ENCODE measurements around the gene TMEM168. TPM values are rescaled to one million over a fixed set of nuclear protein-coding genes. Genes with fewer than 3 reads are reported as not detected.

TMEM168 gene
- total and polyA plus RNA-seq, 4 experiments from 2014 or later: 3.7 to 31.9 (median 15.9) TPM

GRCh38 chr7:112763996-112764395 is 26.2 kb downstream of the TMEM168 start:
- H3K27ac ChIP-seq (ENCODE audit: low read depth, low read length): no peak overlapping the region
- no peak for DNase-seq
- H3K4me3 Mint-ChIP-seq: peak overlapping the region in 1 of 8 donors; percentile 13
- peaks cover 24% of the 10 kb centered on the region for H3K4me1 ChIP-seq (ENCODE audit: insufficient read depth, low read length)
- peaks cover 3 to 9% of the 10 kb centered on the region in 2 donors for H3K36me3 Mint-ChIP-seq
- no peak overlapping the region for H3K4me3 ChIP-seq (ENCODE audit: low read length in 2 of 2)
- peaks cover 11 to 22% (median 15%) of the 10 kb centered on the region in 4 donors for H3K4me1 Mint-ChIP-seq
- no peaks in the 10 kb centered on the region for H3K9me3 Mint-ChIP-seq
- no peaks in the 10 kb centered on the region for H3K27me3 ChIP-seq (ENCODE audit: insufficient read depth, low read length)
- H3K9me3 ChIP-seq (ENCODE audit: control insufficient read depth in 1 of 2, low read length in 2 of 2): no peaks in the 10 kb centered on the region
- intact Hi-C loops (cut with micrococcal nuclease): no loop called here
- H3K27me3 Mint-ChIP-seq: no peaks in the 10 kb centered on the region
- CTCF ChIA-PET (ENCODE audit: partially characterized antibody): no interaction called here
- POLR2A ChIA-PET (ENCODE audit: partially characterized antibody): interaction anchor here (0.6 kb wide), 1 partner anchor 30 kb away, joined by 3 read pairs; no protein-coding TSS in a partner anchor
- no peaks in the 10 kb centered on the region for H3K36me3 ChIP-seq (ENCODE audit: insufficient read depth, low read length)
- H3K27ac Mint-ChIP-seq: peak overlapping the region in 2 of 7 donors; percentile 32 to 61

DNA sequence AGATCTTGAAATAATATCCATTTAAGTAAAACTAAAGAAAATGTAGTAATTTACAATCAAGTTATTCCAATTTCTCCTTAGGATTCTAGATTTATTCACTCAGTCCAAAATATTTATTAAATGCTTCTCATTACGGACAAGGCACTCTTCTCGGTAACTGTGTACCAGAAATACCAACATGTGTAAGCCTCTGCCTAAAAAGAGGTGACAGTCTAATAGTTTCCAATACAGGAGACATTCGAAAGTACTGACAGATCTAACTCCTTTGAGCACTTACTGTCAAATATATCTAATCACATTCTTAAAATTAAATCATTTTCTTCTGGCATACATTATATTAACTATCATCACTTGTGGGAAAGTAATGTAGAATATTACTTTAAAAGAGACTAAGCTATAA is 26.9 kb downstream of the TMEM168 start:
- CTCF ChIA-PET (ENCODE audit: partially characterized antibody): no interaction called here
- peaks cover 1 to 9% of the 10 kb centered on the region in 2 donors for H3K36me3 Mint-ChIP-seq
- H3K4me1 Mint-ChIP-seq: peaks cover 11 to 22% (median 15%) of the 10 kb centered on the region in 4 donors
- DNase-seq: no peak
- POLR2A ChIA-PET (ENCODE audit: partially characterized antibody): no interaction called here
- H3K4me3 ChIP-seq (ENCODE audit: low read length in 2 of 2): no peak overlapping the region
- H3K27me3 Mint-ChIP-seq: no peaks in the 10 kb centered on the region
- no peaks in the 10 kb centered on the region for H3K27me3 ChIP-seq (ENCODE audit: insufficient read depth, low read length)
- H3K4me1 ChIP-seq (ENCODE audit: insufficient read depth, low read length): peaks cover 24% of the 10 kb centered on the region
- intact Hi-C loops (cut with micrococcal nuclease): no loop called here
- no peaks in the 10 kb centered on the region for H3K9me3 ChIP-seq (ENCODE audit: control insufficient read depth in 1 of 2, low read length in 2 of 2)
- no peaks in the 10 kb centered on the region for H3K36me3 ChIP-seq (ENCODE audit: insufficient read depth, low read length)
- no peaks in the 10 kb centered on the region for H3K9me3 Mint-ChIP-seq
- H3K4me3 Mint-ChIP-seq: no peak overlapping the region
- H3K27ac Mint-ChIP-seq: no peak overlapping the region
- H3K27ac ChIP-seq (ENCODE audit: low read depth, low read length): no peak overlapping the region

DNA sequence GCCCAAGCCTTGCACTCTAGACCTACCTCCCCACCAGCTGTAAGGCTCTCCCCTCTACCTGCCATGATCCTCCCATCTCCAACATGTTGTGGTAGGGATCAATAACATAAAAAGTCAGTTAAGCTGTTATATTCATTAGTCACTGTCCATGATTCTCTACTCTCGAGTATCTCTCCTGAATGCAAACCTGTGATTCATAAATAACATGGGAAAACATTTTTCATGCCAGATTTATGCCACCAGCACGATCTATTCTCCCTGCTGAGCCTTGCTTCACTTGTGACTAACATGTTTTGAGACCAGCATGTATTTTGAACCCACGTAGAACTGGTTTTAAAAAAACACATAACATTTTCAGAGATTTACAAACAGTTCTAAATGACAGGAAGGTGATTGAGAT is 30.3 kb downstream of the TMEM168 start:
- Mint-ChIP-seq H3K27ac (no peak overlapping the region), H3K9me3 (no peaks in the 10 kb centered on the region), H3K36me3 (peaks cover 1 to 3% of the 10 kb centered on the region in 2 donors), H3K27me3 (no peaks in the 10 kb centered on the region), H3K4me1 (peaks cover 2 to 14% (median 8%) of the 10 kb centered on the region in 4 donors), H3K4me3 (no peak overlapping the region)
- Histone ChIP-seq H3K36me3 (ENCODE audit: insufficient read depth, low read length) (no peaks in the 10 kb centered on the region), H3K9me3 (ENCODE audit: control insufficient read depth in 1 of 2, low read length in 2 of 2) (no peaks in the 10 kb centered on the region), H3K27ac (ENCODE audit: low read depth, low read length) (no peak overlapping the region), H3K4me3 (ENCODE audit: low read length in 2 of 2) (no peak overlapping the region), H3K4me1 (ENCODE audit: insufficient read depth, low read length) (peaks cover 9% of the 10 kb centered on the region), H3K27me3 (ENCODE audit: insufficient read depth, low read length) (no peaks in the 10 kb centered on the region)
- POLR2A ChIA-PET (ENCODE audit: partially characterized antibody): no interaction called here
- CTCF ChIA-PET (ENCODE audit: partially characterized antibody): interaction anchor here (1.2 to 1.8 kb wide), 2 partner anchors 10 kb away, joined by 3 to 5 read pairs; no protein-coding TSS in a partner anchor
- intact Hi-C loops (cut with micrococcal nuclease): no loop called here
- no peak for DNase-seq

- H3K4me3 Mint-ChIP-seq: no peak overlapping the region
- no peak overlapping the region for H3K27ac Mint-ChIP-seq
- Histone ChIP-seq H3K4me3 (ENCODE audit: low read length in 2 of 2) (no peak overlapping the region), H3K27me3 (ENCODE audit: insufficient read depth, low read length) (no peaks in the 10 kb centered on the region), H3K27ac (ENCODE audit: low read depth, low read length) (no peak overlapping the region), H3K4me1 (ENCODE audit: insufficient read depth, low read length) (no peaks in the 10 kb centered on the region), H3K9me3 (ENCODE audit: control insufficient read depth in 1 of 2, low read length in 2 of 2) (no peaks in the 10 kb centered on the region), H3K36me3 (ENCODE audit: insufficient read depth, low read length) (no peaks in the 10 kb centered on the region)
- H3K36me3 Mint-ChIP-seq: peaks cover 1 to 3% of the 10 kb centered on the region in 2 donors
- ChIA-PET CTCF (ENCODE audit: partially characterized antibody) (no interaction called here), POLR2A (ENCODE audit: partially characterized antibody) (no interaction called here)
- DNase-seq: no peak
- intact Hi-C loops (cut with micrococcal nuclease): no loop called here
- no peaks in the 10 kb centered on the region for H3K9me3 Mint-ChIP-seq
- H3K27me3 Mint-ChIP-seq: no peaks in the 10 kb centered on the region
- H3K4me1 Mint-ChIP-seq: peaks cover 0 to 2% (median 0%) of the 10 kb centered on the region in 4 donors
These were observed 32.9 kb downstream of the TMEM168 start for GRCh38 chr7:112757337-112757736.

DNA sequence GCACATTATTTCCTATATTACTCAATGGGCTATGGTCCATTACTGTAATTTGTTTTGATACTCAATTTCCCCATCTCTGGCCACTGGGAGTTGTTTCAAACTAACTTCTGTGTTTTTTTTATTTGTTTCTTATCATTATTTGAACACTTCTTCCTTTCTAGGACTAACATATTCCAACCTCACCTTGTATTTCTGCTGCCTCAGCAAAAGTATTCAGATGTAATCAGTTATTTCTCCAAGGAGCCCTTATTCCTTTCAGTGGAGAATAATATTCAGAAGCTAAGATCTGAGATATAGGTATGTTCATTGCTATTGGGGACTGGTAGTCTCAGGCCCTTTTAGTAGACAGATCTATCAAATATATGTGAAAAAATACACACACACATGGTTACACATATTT is 36.9 kb downstream of the TMEM168 start:
- POLR2A ChIA-PET (ENCODE audit: partially characterized antibody): no interaction called here

DNA sequence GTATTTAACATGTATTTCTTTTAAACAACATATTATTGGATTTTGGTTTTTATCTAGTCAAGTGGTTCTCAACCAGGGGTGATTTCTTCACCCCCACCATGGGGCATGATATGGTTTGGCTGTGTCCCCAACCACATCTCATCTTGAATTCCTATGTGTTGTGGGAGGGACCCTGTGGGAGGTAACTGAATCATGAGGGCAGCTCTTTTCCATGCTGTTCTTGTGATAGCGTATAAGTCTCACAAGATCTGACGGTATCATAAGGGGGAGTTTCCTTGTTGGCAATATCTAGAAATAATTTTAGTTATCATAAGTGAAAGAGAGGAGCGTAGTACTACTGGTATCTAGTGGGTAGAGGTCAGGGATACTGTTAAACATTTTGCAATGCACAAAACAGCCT is 37.6 kb downstream of the TMEM168 start:
- Mint-ChIP-seq H3K27me3 (no peaks in the 10 kb centered on the region), H3K9me3 (peaks cover 0 to 2% (median 0%) of the 10 kb centered on the region in 8 donors), H3K4me1 (peaks cover 0 to 3% (median 0%) of the 10 kb centered on the region in 4 donors), H3K27ac (peak overlapping the region in 1 of 7 donors; percentile 6), H3K36me3 (peaks cover 0 to 3% of the 10 kb centered on the region in 2 donors), H3K4me3 (no peak overlapping the region)
- Histone ChIP-seq H3K9me3 (ENCODE audit: control insufficient read depth in 1 of 2, low read length in 2 of 2) (no peaks in the 10 kb centered on the region), H3K27ac (ENCODE audit: low read depth, low read length) (no peak overlapping the region), H3K27me3 (ENCODE audit: insufficient read depth, low read length) (no peaks in the 10 kb centered on the region), H3K4me1 (ENCODE audit: insufficient read depth, low read length) (no peaks in the 10 kb centered on the region), H3K36me3 (ENCODE audit: insufficient read depth, low read length) (no peaks in the 10 kb centered on the region), H3K4me3 (ENCODE audit: low read length in 2 of 2) (no peak overlapping the region)
- CTCF ChIA-PET (ENCODE audit: partially characterized antibody): no interaction called here
- POLR2A ChIA-PET (ENCODE audit: partially characterized antibody): no interaction called here
- intact Hi-C loops (cut with micrococcal nuclease): no loop called here
- no peak for DNase-seq

More for the DNA sequence above, 36.9 kb downstream of the TMEM168 start:
- Histone ChIP-seq H3K9me3 (ENCODE audit: control insufficient read depth in 1 of 2, low read length in 2 of 2) (no peaks in the 10 kb centered on the region), H3K4me1 (ENCODE audit: insufficient read depth, low read length) (no peaks in the 10 kb centered on the region), H3K27ac (ENCODE audit: low read depth, low read length) (no peak overlapping the region), H3K4me3 (ENCODE audit: low read length in 2 of 2) (no peak overlapping the region), H3K36me3 (ENCODE audit: insufficient read depth, low read length) (no peaks in the 10 kb centered on the region), H3K27me3 (ENCODE audit: insufficient read depth, low read length) (no peaks in the 10 kb centered on the region)
- no peak for DNase-seq
- Mint-ChIP-seq H3K4me1 (peaks cover 0 to 3% (median 0%) of the 10 kb centered on the region in 4 donors), H3K4me3 (no peak overlapping the region), H3K27me3 (no peaks in the 10 kb centered on the region), H3K9me3 (no peaks in the 10 kb centered on the region), H3K27ac (no peak overlapping the region), H3K36me3 (peaks cover 0 to 3% of the 10 kb centered on the region in 2 donors)
- intact Hi-C loops (cut with micrococcal nuclease): no loop called here
- CTCF ChIA-PET (ENCODE audit: partially characterized antibody): no interaction called here

GRCh38 chr7:112749775-112750174 is 40.4 kb downstream of the TMEM168 start:
- H3K4me3 ChIP-seq (ENCODE audit: low read length in 2 of 2): no peak overlapping the region
- Mint-ChIP-seq H3K36me3 (peaks cover 0 to 1% of the 10 kb centered on the region in 2 donors), H3K27me3 (no peaks in the 10 kb centered on the region), H3K4me1 (peaks cover 0 to 3% (median 0%) of the 10 kb centered on the region in 4 donors), H3K4me3 (no peak overlapping the region), H3K9me3 (peaks cover 0 to 2% (median 0%) of the 10 kb centered on the region in 8 donors), H3K27ac (no peak overlapping the region)
- no peak for DNase-seq
- H3K36me3 ChIP-seq (ENCODE audit: insufficient read depth, low read length): no peaks in the 10 kb centered on the region
- H3K27me3 ChIP-seq (ENCODE audit: insufficient read depth, low read length): no peaks in the 10 kb centered on the region
- ChIA-PET POLR2A (ENCODE audit: partially characterized antibody) (no interaction called here), CTCF (ENCODE audit: partially characterized antibody) (interaction anchor here (1.0 kb wide), 1 partner anchor 9 kb away, joined by 3 read pairs; no protein-coding TSS in a partner anchor)
- no peaks in the 10 kb centered on the region for H3K9me3 ChIP-seq (ENCODE audit: control insufficient read depth in 1 of 2, low read length in 2 of 2)
- no peak overlapping the region for H3K27ac ChIP-seq (ENCODE audit: low read depth, low read length)
- intact Hi-C loops (cut with micrococcal nuclease): no loop called here
- no peaks in the 10 kb centered on the region for H3K4me1 ChIP-seq (ENCODE audit: insufficient read depth, low read length)

Measured in CD4-positive, alpha-beta memory T cell (primary cell).